Epithelial cell of proximal tubule (primary cell): ENCODE results near the gene SFI1. TPM values are rescaled to one million over a fixed set of nuclear protein-coding genes. Genes with fewer than 3 reads are reported as not detected.
"Not testable (repeated sequence)": the region's sequence is repeated elsewhere in the genome, so short reads cannot be mapped to it uniquely, and the experiment has no call there.

Experiments used
- DNase-seq: peaks from one replicate; pipeline ENCODE4 v3.0.0-alpha.2; 2011; ENCODE audit warnings: low read depth
- H3K4me3 ChIP-seq: 2 replicates; pipeline ENCODE4 v1.5.1; 2011; ENCODE audit warnings: low read depth, mild to moderate bottlenecking, low read length
- total RNA-seq: library from RNA; depleted of rRNA; stranded (reverse); fragments of >200 nt; gene quantifications from 2 replicates; pipeline ENCODE4 v1.2.3, GENCODE V29; 2015
- TF ChIP-seq, protein P1 (sequence below): conservative IDR thresholded peaks from 2 replicates; pipeline ENCODE4 v1.5.1; 2012; ENCODE audit warnings: low read depth, mild to moderate bottlenecking, low read length

The SFI1 gene
- total RNA-seq, 1 donor from 2014 or later = 26.0 TPM

DNA sequence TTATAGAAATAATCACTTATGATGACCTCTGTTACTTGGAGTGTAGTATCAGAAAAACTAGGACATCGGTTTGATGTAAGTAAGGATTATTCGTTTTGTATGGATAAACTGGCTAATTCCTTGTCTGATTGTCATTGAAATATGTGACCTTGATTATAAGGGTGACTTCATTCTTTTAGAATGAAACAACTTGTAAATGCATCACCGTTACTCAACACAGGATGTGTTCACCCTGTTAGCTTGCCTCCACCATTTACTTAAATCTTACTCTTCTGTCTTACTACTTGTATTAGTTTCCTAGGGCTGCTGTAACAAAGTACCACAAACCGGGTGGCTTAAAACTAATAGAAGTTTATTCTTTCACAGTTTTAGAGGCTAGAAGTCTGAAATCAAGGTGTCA lies 7.9 kb downstream of the SFI1 start:
- no peak for DNase-seq
- TF ChIP-seq, protein P1, sequence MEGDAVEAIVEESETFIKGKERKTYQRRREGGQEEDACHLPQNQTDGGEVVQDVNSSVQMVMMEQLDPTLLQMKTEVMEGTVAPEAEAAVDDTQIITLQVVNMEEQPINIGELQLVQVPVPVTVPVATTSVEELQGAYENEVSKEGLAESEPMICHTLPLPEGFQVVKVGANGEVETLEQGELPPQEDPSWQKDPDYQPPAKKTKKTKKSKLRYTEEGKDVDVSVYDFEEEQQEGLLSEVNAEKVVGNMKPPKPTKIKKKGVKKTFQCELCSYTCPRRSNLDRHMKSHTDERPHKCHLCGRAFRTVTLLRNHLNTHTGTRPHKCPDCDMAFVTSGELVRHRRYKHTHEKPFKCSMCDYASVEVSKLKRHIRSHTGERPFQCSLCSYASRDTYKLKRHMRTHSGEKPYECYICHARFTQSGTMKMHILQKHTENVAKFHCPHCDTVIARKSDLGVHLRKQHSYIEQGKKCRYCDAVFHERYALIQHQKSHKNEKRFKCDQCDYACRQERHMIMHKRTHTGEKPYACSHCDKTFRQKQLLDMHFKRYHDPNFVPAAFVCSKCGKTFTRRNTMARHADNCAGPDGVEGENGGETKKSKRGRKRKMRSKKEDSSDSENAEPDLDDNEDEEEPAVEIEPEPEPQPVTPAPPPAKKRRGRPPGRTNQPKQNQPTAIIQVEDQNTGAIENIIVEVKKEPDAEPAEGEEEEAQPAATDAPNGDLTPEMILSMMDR = no peak

DNA sequence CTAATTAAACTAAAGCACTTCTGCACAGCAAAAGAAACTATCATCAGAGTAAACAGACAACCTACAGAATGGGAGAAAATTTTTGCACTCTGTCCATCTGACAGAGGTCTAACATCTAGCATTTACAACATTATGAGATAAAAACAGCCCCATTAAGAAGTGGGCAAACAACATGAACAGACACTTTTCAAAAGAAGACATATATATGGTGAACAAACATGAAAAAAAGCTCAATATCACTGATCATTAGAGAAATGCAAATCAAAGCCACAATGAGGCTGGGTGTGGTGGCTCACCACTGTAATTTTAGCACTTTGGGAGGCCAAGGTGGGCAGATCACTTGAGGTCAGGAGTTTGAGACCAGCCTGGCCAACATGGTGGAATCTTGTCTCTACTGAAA lies 11.2 kb downstream of the SFI1 start:
- DNase-seq = not testable (repeated sequence)

More for the DNA sequence above, 7.9 kb downstream of the SFI1 start:
- no peak overlapping the region for H3K4me3 ChIP-seq

DNA sequence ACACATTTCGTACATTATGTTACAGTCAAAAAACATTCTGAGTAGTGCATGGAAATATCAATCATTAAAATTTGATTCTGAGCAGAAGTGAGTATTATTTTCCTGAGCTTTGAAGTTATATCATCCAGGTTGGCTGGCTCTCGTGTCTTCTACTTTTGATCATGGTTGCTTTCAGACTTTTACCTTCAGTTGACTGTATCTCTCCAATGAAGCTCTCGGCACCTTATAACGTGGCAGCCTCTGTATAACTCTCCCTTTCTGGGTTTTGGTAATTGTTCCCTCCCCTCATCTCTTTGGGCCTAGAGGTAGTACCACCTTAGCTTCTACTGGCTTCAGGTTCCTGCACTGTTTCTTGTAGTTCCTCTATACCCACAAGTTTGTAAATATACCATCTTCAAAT lies 12.2 kb downstream of the SFI1 start:
- TF ChIP-seq, protein P1 = no peak
- no peak overlapping the region for H3K4me3 ChIP-seq
- no peak for DNase-seq

More for the DNA sequence above, 11.2 kb downstream of the SFI1 start:
- not testable (repeated sequence) for H3K4me3 ChIP-seq

DNA sequence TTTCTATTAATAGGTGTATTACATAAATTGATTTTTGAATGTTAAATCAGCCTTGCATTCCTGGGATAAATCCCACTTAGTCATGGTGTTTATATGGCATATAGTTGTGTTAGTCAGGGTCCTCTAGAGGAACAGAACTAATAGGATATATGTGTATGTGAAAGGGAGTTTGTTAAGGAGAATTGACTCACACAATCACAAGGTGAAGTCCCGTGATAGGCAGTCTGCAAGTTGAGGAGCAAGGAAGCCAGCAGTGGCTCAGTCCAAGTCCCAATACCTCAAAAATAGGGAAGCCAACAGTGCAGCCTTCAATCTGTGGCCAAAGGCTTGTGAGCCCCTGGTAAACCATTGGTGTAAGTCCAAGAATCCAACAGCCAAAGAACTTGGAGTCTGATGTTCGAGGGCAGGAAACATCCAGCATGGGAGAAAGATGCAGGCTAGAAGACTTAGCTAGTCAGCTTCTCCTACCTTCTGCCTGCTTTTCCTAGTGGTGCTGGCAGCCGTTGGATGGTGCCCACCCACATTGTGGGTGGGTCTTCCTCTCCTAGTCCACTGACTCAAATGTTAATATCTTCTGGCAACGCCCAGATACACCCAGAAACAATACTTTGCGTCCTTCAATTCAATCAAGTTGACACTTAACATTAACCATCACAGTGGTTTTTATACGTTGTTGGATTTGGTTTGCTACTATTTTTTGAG lies 12.9 kb downstream of the SFI1 start:
- H3K4me3 ChIP-seq = no peak overlapping the region
- TF ChIP-seq, protein P1 = no peak
- DNase-seq = no peak

DNA sequence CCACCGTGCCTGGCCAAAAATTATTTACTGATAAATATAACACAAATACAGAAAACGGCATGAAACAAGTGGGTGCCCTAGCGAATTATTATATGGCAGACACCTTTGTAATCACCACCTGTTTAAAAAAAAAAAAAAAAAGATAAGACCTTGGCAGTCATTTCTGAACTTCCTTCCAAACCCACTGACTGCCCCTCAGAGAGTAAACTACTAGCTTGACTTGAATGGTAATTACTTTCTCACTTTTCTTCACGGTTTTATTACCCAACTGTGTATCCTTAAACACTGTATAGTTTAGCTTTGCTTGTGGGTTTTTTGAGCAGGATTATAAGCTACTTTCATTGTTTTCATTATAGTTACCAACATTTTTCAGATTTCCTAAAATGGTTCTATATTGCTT lies 23.7 kb downstream of the SFI1 start:
- no peak for DNase-seq
- no peak overlapping the region for H3K4me3 ChIP-seq
- TF ChIP-seq, protein P1 = no peak

DNA sequence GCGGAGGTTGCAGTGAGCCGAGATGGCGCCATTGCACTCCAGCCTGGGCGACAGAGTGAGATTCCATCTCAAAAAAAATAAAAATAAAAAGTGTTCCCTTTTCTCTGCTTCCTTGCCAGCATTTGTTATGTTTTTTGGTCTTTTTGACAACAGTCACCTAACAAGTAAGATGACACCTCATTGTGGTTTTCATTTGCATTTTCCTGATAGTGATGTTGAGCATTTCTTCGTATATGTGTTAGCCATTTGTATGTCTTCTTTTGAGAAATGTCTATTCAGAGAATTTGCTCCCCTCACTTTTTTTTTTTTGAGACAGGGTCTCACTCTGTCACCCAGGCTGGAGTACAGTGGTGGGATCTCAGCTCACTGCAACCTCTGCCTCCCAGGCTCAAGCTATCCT lies 27.8 kb downstream of the SFI1 start:
- not testable (repeated sequence) for H3K4me3 ChIP-seq, DNase-seq

DNA sequence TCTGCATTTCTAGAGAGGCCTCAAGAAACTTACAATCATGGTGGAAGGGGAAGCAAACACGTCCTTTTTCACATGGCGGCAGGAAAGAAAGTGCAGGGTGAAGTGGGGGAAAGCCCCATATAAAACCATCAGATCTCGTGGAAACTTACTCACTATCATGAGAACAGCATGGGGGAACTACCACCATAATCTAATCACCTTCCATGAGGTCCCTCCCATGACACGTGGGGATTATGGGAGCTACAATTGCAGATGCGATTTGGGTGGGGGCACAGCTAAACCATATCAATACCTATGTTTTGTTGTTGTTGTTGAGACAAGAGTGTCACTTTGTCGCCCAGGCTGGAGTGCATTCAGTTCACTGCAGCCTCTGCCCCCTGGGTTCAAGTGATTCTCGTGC lies 29.9 kb downstream of the SFI1 start:
- TF ChIP-seq, protein P1 = no peak
- DNase-seq = no peak

DNA sequence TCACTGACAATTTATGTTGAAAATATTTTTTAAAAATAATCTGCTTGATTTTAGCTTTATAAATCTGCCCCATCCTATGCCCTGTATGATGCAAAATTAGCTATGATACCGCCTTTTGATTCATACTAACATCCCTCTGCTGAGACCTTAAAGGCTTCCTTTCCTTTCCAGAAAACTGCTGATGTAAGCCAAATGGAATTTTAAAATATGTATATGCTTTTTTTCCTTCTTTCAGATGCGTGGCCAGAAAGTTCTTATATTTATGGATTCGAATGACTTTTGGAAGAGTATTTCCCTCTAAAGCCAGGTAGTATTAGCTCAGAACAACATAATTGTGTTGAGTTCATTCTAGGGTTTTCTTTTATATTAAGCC lies 34.5 kb downstream of the SFI1 start:
- TF ChIP-seq, protein P1 = no peak
- no peak for DNase-seq
- no peak overlapping the region for H3K4me3 ChIP-seq

More for the DNA sequence above, 29.9 kb downstream of the SFI1 start:
- no peak overlapping the region for H3K4me3 ChIP-seq
